ENCODE measurements around the gene ATP11A. TPM values are rescaled to one million over a fixed set of nuclear protein-coding genes. Genes with fewer than 3 reads are reported as not detected.
"Not testable (repeated sequence)": the region's sequence is repeated elsewhere in the genome, so short reads cannot be mapped to it uniquely, and the experiment has no call there.

ATP11A gene
- polyA plus RNA-seq, 4 donors, result 34.2 to 64.6 (median 47.8) TPM

- DNase-seq (ENCODE audit: low read depth in 4 of 4, low spot score in 2 of 4), result no peak
Observed at GRCh38 chr13:112706171-112706570, 16.3 kb downstream of the ATP11A start.

- DNase-seq (ENCODE audit: low read depth in 4 of 4, low spot score in 2 of 4), result no peak
Observed at GRCh38 chr13:112708560-112709240, 18.9 kb downstream of the ATP11A start.

GRCh38 chr13:112709316-112709715 is 19.5 kb downstream of the ATP11A start:
- not testable (repeated sequence) for DNase-seq (ENCODE audit: low read depth in 4 of 4, low spot score in 2 of 4)

DNA sequence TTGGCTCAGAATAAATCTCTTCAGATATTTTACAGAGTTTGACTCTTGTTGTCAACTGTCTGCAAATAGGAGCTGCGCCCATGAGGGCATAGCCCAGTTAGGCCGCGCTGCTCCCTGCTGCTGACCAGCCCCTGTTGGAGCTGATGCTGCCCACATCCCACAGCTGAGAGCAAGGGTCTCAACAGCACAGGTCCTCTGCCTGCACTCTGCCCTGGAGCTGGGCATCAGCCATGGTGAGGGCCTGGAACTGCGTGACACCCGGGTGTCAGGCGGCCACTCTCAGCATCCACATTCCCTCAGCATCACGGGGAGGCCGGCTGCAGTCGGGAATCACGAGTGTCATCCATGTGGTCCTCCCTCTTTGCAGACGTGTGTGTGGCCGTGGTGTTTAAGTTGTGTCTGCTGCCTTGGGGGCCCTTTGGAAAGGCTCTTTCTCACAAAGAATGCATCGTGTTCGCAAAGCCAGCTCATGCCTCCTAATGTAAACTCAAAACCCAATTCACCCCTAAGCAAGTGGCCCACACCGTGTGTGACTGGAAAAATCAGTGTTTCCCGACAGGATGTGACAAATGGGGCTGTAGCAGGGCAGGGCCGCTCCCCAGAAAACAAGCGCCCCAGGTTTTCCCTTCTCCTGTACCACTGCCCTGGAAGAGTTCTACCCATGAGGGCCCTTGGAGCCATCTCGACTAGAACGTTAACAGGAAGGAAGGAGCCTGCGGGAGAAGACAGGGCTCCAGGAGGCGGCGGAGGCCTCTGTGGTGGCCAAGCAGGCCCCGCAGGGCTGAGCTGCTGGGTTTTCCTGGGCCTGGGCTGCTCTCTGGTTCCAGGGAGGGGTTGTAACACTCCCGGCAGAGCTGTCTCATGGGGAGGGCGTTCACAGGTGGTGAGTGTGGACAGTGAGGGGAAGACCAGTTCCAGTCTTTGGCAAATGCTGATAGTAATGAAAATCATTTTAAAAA is 20.3 kb downstream of the ATP11A start:
- no peak for DNase-seq (ENCODE audit: low read depth in 4 of 4, low spot score in 2 of 4)

DNA sequence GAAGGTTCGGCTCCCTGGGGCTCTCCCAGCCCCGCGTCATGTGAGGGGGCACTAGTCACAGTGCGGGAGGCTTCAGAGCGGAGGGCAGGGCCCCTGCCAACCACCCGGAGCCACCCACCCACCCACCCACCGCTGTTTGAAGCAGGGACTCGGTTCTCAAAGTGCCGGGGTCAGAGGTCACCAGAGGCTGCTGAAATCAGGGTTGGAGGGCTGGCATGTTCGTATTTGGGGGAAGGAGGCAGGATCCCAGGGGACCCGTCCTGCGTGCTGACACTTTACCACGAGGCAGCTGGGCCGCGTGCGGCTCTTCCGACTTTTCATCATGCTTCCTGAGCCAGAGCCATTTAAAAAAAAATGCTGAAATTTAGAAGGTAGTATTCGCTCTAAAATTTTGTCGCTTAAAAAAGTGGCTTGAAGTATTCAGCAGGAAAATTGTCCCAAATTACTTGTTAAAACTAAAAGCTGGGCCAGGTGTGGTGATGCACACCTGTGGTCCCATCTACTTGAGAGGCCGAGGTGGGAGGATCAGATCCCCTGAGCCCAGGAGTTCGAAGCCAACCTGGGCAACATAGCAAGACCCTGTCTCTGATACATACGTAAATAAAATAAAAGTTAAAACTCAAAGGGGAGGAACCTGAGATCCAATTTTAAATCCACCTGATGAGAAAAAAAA is 21.2 kb downstream of the ATP11A start:
- DNase-seq (ENCODE audit: low read depth in 4 of 4, low spot score in 2 of 4), result no peak

DNA sequence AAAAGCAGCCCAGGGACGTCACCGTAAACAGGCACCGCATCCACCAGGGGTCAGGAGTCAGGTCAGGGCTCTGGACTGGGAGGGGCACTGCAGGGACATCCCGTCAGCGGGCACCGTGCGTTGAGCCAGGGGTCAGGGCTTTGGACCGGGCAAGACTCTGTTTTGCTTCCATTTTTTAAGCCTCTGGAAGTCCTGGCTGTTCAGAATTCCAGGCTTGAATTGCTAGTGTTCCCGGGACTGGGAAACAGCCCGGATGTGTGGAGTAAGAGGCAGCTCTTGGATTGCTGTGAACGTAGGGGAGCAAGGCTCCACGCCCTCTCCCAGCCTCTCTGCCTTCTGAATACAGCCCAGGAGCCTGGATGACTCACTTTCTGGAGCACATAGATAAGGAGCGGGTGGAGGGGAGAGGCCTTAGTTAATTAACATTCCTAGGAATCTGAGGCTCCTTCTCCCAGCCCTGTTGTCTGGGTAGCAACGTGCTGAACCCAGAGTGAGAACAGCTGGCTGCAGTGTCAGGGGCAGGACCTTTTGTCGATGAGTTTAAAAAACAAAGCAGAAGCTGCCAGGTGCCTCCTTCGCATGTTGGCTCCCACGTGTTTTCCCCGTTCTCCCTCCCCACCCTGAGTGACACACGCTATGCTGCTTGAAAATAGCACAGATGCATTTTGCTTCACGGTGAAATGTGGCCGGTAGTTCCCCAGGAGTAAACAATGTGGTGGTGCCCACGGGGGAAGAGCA is 21.9 kb downstream of the ATP11A start:
- DNase-seq (ENCODE audit: low read depth in 4 of 4, low spot score in 2 of 4), result no peak

GRCh38 chr13:112712451-112713207 is 22.8 kb downstream of the ATP11A start:
- no peak for DNase-seq (ENCODE audit: low read depth in 4 of 4, low spot score in 2 of 4)

DNA sequence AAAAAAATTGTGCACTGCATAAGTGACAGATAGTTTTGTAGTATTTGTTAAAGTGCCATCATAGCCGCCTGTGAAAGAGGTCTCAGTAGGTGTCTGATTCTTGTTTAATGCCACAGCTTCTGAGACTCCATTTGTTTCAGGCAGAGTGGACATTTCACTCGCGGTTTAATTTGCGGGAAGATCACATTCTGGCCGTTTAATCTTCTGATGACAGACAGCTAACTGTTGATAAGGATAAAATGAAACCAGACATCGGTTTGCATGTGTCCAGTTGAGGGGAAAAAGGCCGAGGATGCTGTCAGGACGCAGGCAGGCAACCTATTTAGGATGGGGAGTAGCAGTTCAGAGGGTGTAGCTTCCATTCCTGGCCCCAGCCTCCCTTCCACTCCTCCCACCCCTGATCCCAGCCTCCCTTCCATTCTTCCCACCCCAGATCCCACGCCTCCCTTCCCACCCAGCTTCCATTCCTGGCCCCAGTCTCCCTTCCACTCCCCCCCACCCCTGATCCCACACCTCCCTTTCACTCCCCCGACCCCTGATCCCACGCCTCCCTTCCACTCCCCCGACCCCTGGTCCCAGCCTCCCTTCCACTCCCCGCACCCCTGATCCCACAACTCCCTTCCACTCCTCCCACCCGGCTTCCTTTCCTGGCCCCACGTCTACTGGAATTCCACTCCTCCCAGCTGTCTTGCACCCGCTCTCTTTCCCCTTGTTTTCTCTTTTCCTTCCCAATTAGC is 23.8 kb downstream of the ATP11A start:
- no peak for DNase-seq (ENCODE audit: low read depth in 4 of 4, low spot score in 2 of 4)

DNA sequence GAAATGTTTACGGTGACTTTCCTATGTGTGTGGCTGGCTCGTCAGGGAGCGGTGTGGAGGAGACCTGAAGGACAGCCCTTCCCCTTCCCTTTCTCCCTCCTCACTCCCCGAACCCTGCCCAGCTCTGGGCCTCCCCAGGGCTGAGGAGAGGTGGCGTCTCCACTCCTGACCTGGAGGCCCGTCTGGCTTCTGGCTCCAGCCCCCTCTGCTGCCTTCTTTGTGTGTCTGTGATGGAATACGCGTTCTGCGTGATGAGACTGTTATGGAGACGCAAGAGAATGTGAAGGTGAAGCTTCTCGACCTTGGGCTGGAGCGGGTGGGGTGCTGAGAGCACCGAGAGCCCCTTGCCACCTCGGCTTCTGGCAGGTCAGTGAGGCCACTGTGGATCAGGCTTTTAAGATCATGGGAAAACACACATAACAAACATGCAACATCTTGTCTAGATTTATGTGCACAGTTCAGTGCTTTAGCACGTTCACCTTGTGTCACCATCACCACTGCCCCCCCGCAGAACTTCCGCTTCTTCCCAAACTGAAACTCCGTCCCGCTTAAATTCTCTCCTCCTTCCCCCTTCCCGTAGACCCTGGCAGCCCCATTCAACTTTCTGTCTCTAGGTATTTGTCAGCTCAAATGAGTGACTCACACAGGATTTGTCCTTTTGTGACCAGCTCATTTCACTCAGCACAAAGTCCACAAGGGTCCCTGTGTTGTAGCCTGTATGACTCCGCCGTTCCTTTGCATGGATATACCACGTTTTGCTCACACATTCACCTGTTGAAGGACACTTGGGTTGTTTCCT is 24.7 kb downstream of the ATP11A start:
- no peak for DNase-seq (ENCODE audit: low read depth in 4 of 4, low spot score in 2 of 4)

DNA sequence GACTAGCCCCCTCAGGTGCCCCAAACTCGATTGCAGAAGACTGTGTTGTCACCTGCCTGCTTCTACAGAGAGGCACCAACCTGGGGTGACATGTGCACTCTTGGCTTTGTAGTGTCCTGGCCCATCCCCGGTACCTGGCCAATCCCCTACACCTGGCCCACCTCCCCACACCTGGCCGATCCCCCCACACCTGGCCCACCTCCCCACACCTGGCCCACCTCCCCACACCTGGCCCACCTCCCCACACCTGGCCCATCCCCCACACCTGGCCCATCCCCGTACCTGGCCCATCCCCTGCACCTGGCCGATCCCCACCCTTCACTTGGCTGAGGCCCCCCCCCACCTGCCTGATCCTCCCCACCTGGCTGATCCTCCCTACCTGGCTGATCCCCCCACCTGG is 25.4 kb downstream of the ATP11A start:
- no peak for DNase-seq (ENCODE audit: low read depth in 4 of 4, low spot score in 2 of 4)

GRCh38 chr13:112715715-112716460 is 26.1 kb downstream of the ATP11A start:
- DNase-seq (ENCODE audit: low read depth in 4 of 4, low spot score in 2 of 4), result no peak

DNA sequence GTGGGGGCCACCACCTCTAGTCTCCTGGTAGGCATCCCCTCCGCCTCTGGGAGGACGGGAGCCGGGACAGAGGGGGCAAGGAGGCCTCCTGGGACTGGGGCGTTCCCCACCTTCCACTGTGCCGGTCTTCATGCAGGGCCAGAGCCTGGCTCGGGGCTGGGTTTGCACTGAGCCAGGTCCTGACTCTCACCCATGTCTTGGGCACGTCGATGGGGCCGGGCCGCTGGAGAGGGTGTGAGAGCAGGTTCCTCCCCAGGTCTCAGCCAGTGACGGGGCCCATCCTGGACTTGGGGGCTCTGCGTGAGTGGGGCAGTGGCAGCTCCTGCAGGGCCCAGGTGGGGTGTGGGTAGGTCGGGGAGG is 26.6 kb downstream of the ATP11A start:
- no peak for DNase-seq (ENCODE audit: low read depth in 4 of 4, low spot score in 2 of 4)

DNA sequence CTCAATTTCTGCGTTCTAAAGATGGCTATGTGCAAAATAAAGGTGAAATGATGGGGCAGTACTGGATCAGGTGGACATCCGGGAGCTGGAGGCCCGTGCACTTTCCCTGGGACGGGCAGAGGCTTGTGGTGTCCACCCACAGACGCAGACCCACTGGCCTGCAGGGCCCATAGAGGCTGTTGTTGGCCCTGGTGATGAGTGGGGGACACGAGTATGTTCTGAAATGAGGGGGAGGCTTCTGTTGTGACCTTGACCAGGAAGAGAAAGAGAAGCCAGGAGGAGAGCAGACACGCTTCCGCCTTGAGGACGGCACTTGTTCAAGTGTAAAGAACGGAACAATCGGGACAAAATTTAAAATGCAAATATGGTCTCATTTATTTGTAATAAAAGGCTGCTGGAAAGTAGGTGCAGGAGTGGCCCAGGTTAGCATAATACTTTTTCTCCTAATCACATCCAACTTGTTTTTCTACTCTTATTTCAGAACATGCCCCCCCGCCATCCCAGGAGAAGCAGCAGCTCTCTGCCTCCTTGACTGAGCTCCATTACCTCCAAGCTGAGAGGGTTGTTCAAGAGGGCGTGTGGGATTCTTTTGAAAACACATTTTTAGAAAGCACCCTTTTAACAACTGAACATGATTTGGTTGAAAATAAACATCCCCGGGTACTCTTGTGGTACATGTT is 27.1 kb downstream of the ATP11A start:
- no peak for DNase-seq (ENCODE audit: low read depth in 4 of 4, low spot score in 2 of 4)

- no peak for DNase-seq (ENCODE audit: low read depth in 4 of 4, low spot score in 2 of 4)
Observed at GRCh38 chr13:112718318-112718717, 28.5 kb downstream of the ATP11A start.

GRCh38 chr13:112719016-112719415 is 29.2 kb downstream of the ATP11A start:
- no peak for DNase-seq (ENCODE audit: low read depth in 4 of 4, low spot score in 2 of 4)

- no peak for DNase-seq (ENCODE audit: low read depth in 4 of 4, low spot score in 2 of 4)
Observed at GRCh38 chr13:112719556-112719955, 29.7 kb downstream of the ATP11A start.

DNA sequence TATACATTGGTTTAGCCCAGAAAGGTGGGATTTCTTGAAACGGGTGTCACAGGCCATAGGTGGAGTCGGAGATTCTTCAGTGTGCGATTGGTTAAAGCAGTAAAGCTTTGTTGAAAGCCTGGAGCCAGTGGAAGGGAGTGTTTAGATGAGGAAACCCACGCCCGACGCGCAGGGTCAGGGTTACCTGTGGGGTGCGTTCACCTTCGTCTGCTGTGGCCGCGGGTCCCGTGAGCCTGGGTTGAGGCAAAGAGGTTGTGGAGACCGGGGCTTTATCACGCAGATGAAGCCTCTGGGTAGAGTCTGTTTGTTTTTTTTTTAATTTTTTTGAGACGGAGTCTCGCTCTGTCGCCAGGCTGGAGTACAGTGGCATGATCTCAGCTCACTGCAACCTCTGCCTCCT is 30.4 kb downstream of the ATP11A start:
- DNase-seq (ENCODE audit: low read depth in 4 of 4, low spot score in 2 of 4), result no peak
